Neural crest cell (in vitro differentiated cells): ENCODE measurements around the gene ARL11. TPM values are rescaled to one million over a fixed set of nuclear protein-coding genes. Genes with fewer than 3 reads are reported as not detected.

Experiments
- DNase-seq: peaks from one replicate; pipeline ENCODE4 v3.0.0; 2021; ENCODE audit warnings: low read depth, mixed read lengths, low spot score
- H3K27ac Mint-ChIP-seq: one replicate; pipeline ENCODE4 v1.8.0; 2021; ENCODE audit warnings: mild to moderate bottlenecking, mixed read lengths; ENCODE audit not compliant: unreplicated experiment
- H3K27me3 Mint-ChIP-seq: 2 replicates; pipeline ENCODE4 v1.8.0; 2021; ENCODE audit warnings: low read depth, mild to moderate bottlenecking, mixed read lengths
- H3K36me3 Mint-ChIP-seq: 2 replicates; pipeline ENCODE4 v1.8.0; 2021; ENCODE audit warnings: low read depth, mild to moderate bottlenecking, mixed read lengths
- H3K4me1 Mint-ChIP-seq: 2 replicates; pipeline ENCODE4 v1.8.0; 2021; ENCODE audit warnings: mixed read lengths
- H3K4me3 Mint-ChIP-seq: one replicate; pipeline ENCODE4 v1.8.0; 2021; ENCODE audit warnings: mild to moderate bottlenecking, mixed read lengths
- H3K9me3 Mint-ChIP-seq: 2 replicates; pipeline ENCODE4 v1.8.0; 2021; ENCODE audit warnings: mixed read lengths
- total RNA-seq: library from RNA; stranded (reverse); gene quantifications from 2 replicates; pipeline ENCODE4 v1.2.1, GENCODE V29; 2021
- TF ChIP-seq, protein P1 (sequence below): fragments of 200-600 bp; sonication (generic); conservative IDR thresholded peaks from 2 replicates; pipeline ENCODE4 v1.5.0; 2021; ENCODE audit warnings: antibody characterized with exemption, mild to moderate bottlenecking

Gene ARL11
- total RNA-seq, 1 donor from 2014 or later: not detected

DNA sequence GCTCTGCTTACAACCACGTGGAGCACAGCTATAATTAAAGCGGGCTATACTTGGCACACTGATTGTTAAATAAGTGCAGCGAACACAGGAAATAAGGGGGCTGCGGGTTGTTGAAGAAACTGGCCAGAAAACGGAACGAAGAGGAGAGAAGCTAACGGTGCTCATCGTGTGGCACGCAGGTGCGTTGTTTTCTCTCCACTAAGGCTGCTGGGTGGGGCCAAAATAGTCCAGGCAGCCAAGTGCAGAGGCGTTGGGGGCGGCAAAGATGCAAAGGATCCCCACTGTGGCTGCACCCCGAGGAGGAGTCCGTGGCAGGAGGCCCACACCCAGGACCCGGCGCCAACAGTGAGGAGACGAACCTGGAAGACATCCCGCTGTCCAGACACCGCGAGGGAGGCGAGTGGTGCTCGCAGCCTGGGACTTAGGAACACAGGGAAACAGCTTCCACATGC is 8.1 kb upstream of the ARL11 start:
- no peaks in the 10 kb centered on the region for H3K36me3 Mint-ChIP-seq
- H3K4me1 Mint-ChIP-seq: peaks cover 15% of the 10 kb centered on the region
- DNase-seq: no peak
- no peak overlapping the region for H3K27ac Mint-ChIP-seq
- no peaks in the 10 kb centered on the region for H3K27me3 Mint-ChIP-seq
- H3K9me3 Mint-ChIP-seq: no peaks in the 10 kb centered on the region
- H3K4me3 Mint-ChIP-seq: no peak overlapping the region
- TF ChIP-seq, protein P1, sequence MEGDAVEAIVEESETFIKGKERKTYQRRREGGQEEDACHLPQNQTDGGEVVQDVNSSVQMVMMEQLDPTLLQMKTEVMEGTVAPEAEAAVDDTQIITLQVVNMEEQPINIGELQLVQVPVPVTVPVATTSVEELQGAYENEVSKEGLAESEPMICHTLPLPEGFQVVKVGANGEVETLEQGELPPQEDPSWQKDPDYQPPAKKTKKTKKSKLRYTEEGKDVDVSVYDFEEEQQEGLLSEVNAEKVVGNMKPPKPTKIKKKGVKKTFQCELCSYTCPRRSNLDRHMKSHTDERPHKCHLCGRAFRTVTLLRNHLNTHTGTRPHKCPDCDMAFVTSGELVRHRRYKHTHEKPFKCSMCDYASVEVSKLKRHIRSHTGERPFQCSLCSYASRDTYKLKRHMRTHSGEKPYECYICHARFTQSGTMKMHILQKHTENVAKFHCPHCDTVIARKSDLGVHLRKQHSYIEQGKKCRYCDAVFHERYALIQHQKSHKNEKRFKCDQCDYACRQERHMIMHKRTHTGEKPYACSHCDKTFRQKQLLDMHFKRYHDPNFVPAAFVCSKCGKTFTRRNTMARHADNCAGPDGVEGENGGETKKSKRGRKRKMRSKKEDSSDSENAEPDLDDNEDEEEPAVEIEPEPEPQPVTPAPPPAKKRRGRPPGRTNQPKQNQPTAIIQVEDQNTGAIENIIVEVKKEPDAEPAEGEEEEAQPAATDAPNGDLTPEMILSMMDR: no peak

GRCh38 chr13:49622174-49622946 is 5.9 kb upstream of the ARL11 start:
- TF ChIP-seq, protein P1: no peak
- Mint-ChIP-seq H3K9me3 (no peaks in the 10 kb centered on the region), H3K4me1 (peaks cover 11% of the 10 kb centered on the region), H3K4me3 (no peak overlapping the region), H3K27ac (no peak overlapping the region), H3K27me3 (no peaks in the 10 kb centered on the region), H3K36me3 (no peaks in the 10 kb centered on the region)
- DNase-seq: no peak

DNA sequence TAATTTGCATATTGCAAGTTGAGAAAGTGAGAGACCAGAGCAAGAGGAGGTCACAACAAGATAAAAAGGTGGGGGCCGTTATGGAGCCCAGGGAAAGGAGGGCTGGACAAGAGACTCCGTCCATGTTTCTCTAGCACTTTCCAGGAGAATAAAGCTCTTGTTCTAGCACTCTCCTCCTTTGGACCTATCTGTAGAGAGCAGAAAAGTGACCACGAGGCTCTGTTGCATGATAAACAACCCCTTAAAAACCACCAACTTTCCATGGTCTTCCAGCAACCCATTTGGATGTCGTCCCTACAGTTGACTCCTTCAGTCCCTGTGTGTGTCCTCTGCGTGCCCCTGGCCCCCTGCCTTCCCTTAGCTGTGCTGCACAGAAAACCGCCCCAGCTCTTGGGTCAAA is 4.1 kb upstream of the ARL11 start:
- no peak overlapping the region for H3K4me3 Mint-ChIP-seq
- no peak for DNase-seq
- H3K27me3 Mint-ChIP-seq: no peaks in the 10 kb centered on the region
- no peaks in the 10 kb centered on the region for H3K36me3 Mint-ChIP-seq
- H3K9me3 Mint-ChIP-seq: no peaks in the 10 kb centered on the region
- TF ChIP-seq, protein P1: no peak
- peaks cover 9% of the 10 kb centered on the region for H3K4me1 Mint-ChIP-seq
- no peak overlapping the region for H3K27ac Mint-ChIP-seq

DNA sequence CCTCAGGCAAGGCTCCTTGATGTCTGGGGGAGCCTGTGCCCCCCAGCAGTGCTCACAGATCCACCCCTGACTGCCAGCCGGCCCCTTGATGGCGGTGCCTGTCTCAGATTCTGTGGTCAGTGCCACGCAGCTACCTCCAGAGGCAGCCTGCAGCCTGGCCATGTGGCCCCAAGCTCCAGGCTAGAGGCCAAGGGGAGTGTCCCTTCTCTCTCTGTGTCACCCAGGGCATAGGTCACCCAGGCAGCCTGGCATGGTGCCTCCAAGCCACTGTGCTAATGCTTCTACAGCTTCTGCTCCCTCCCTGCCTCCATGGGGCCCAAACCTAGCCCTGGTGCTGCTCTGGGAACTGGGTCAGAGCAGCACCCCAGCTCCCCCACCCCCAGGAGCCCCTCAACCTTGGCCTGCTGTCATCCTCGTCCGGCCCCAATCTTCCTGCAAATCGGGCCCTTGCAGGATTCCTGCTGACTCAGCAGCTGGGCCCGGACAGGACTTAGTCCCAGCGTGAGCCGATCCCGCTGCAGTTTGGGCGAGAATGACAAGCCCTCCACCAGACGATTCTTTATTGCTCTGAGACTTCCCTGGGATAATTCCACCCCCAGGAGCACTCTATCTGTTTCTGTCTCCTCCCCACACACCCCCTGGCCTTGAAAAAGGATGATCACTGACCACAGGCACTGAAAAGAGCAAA is 2.8 kb upstream of the ARL11 start:
- DNase-seq: no peak
- H3K9me3 Mint-ChIP-seq: no peaks in the 10 kb centered on the region
- no peak overlapping the region for H3K4me3 Mint-ChIP-seq
- H3K4me1 Mint-ChIP-seq: peaks cover 9% of the 10 kb centered on the region
- TF ChIP-seq, protein P1: no peak
- H3K27me3 Mint-ChIP-seq: no peaks in the 10 kb centered on the region
- H3K27ac Mint-ChIP-seq: peak overlapping the region; percentile 36
- no peaks in the 10 kb centered on the region for H3K36me3 Mint-ChIP-seq

GRCh38 chr13:49629196-49629938 is 1.1 kb downstream of the ARL11 start:
- Mint-ChIP-seq H3K4me1 (peaks cover 9% of the 10 kb centered on the region), H3K4me3 (no peak overlapping the region), H3K9me3 (no peaks in the 10 kb centered on the region), H3K27me3 (no peaks in the 10 kb centered on the region), H3K27ac (no peak overlapping the region), H3K36me3 (no peaks in the 10 kb centered on the region)
- TF ChIP-seq, protein P1: no peak
- DNase-seq: no peak
